Measurements from ENCODE around the gene USP47. TPM values are rescaled to one million over a fixed set of nuclear protein-coding genes. Genes with fewer than 3 reads are reported as not detected.

USP47 gene
- total RNA-seq, 3 donors from 2014 or later (not counting 1 experiment from before 2014, with no cell fraction given) = 102 to 108 (median 107) TPM

- peaks cover 4% of the 10 kb centered on the region for H3K4me1 ChIP-seq (ENCODE audit: control insufficient read depth, insufficient read depth, low read length)
- Mint-ChIP-seq H3K36me3 (no peaks in the 10 kb centered on the region), H3K27me3 (ENCODE audit: low read depth in 2 of 2) (no peaks in the 10 kb centered on the region), H3K9me3 (no peaks in the 10 kb centered on the region), H3K4me1 (no peaks in the 10 kb centered on the region), H3K4me3 (no peak overlapping the region), H3K27ac (no peak overlapping the region)
- DNase-seq (peak in 1 of 2 donors; percentile 13), ATAC-seq (no peak)
- no peak overlapping the region for H3K27ac ChIP-seq (ENCODE audit: low read length)
- 91% methylated on average over 13 of the region's 13 CpGs for WGBS (ENCODE audit: insufficient coverage)
- intact Hi-C loops (cut with micrococcal nuclease) = no loop called here
- H3K27me3 ChIP-seq (ENCODE audit: control insufficient read depth, insufficient read depth, low read length) = no peaks in the 10 kb centered on the region
- no peaks in the 10 kb centered on the region for H3K36me3 ChIP-seq (ENCODE audit: control insufficient read depth, insufficient read depth, low read length)
- no peaks in the 10 kb centered on the region for H3K9me3 ChIP-seq (ENCODE audit: control insufficient read depth, insufficient read depth, low read length)
- no peak overlapping the region for H3K4me3 ChIP-seq (ENCODE audit: low read length)
- no peak for TF ChIP-seq CTCF (IDR thresholded peaks at IDR 0.05)
Measured at GRCh38 chr11:11978792-11979487, 137.2 kb downstream of the USP47 start.

GRCh38 chr11:11979488-11980117, 137.8 kb downstream of the USP47 start:
- H3K36me3 ChIP-seq (ENCODE audit: control insufficient read depth, insufficient read depth, low read length) = no peaks in the 10 kb centered on the region
- no peaks in the 10 kb centered on the region for H3K9me3 ChIP-seq (ENCODE audit: control insufficient read depth, insufficient read depth, low read length)
- H3K4me1 ChIP-seq (ENCODE audit: control insufficient read depth, insufficient read depth, low read length) = peaks cover 4% of the 10 kb centered on the region
- Mint-ChIP-seq H3K36me3 (no peaks in the 10 kb centered on the region), H3K27me3 (ENCODE audit: low read depth in 2 of 2) (no peaks in the 10 kb centered on the region), H3K4me3 (no peak overlapping the region), H3K4me1 (no peaks in the 10 kb centered on the region), H3K9me3 (no peaks in the 10 kb centered on the region), H3K27ac (no peak overlapping the region)
- H3K27me3 ChIP-seq (ENCODE audit: control insufficient read depth, insufficient read depth, low read length) = no peaks in the 10 kb centered on the region
- no peak overlapping the region for H3K4me3 ChIP-seq (ENCODE audit: low read length)
- no peak for TF ChIP-seq CTCF (IDR thresholded peaks at IDR 0.05)
- WGBS (ENCODE audit: insufficient coverage) = 79% methylated on average over 8 of the region's 8 CpGs
- ATAC-seq (no peak), DNase-seq (peak in 1 of 2 donors; percentile 12)
- intact Hi-C loops (cut with micrococcal nuclease) = no loop called here
- H3K27ac ChIP-seq (ENCODE audit: low read length) = no peak overlapping the region

- Mint-ChIP-seq H3K36me3 (no peaks in the 10 kb centered on the region), H3K27ac (no peak overlapping the region), H3K9me3 (no peaks in the 10 kb centered on the region), H3K4me3 (no peak overlapping the region), H3K4me1 (no peaks in the 10 kb centered on the region), H3K27me3 (ENCODE audit: low read depth in 2 of 2) (no peaks in the 10 kb centered on the region)
- no peaks in the 10 kb centered on the region for H3K9me3 ChIP-seq (ENCODE audit: control insufficient read depth, insufficient read depth, low read length)
- 96% methylated on average over 2 of the region's 2 CpGs for WGBS (ENCODE audit: insufficient coverage)
- intact Hi-C loops (cut with micrococcal nuclease) = no loop called here
- TF ChIP-seq CTCF (IDR thresholded peaks at IDR 0.05) = no peak
- ATAC-seq (no peak), DNase-seq (no peak)
- no peaks in the 10 kb centered on the region for H3K27me3 ChIP-seq (ENCODE audit: control insufficient read depth, insufficient read depth, low read length)
- peaks cover 1% of the 10 kb centered on the region for H3K4me1 ChIP-seq (ENCODE audit: control insufficient read depth, insufficient read depth, low read length)
- no peak overlapping the region for H3K27ac ChIP-seq (ENCODE audit: low read length)
- H3K4me3 ChIP-seq (ENCODE audit: low read length) = no peak overlapping the region
- H3K36me3 ChIP-seq (ENCODE audit: control insufficient read depth, insufficient read depth, low read length) = no peaks in the 10 kb centered on the region
Measured at GRCh38 chr11:11980200-11980599, 138.4 kb downstream of the USP47 start.

Measured in natural killer cell (primary cell).